PFSK-1 (cell line): ENCODE results near the gene B4GALT6.

Experiments
- FOXP2 ChIP-seq: optimal IDR thresholded peaks from 2 replicates; pipeline ENCODE3; 2011; ENCODE audit warnings: borderline replicate concordance, control low read depth, inconsistent platforms; ENCODE audit not compliant: insufficient read depth; ENCODE audit errors: extremely low read length, extremely low read depth
- POLR2AphosphoS5 ChIP-seq: IDR thresholded peaks from 2 replicates; pipeline ENCODE4 v1.6.1; 2012; ENCODE audit warnings: low read depth, mild to moderate bottlenecking, control low read depth, low read length, moderate library complexity
- REST ChIP-seq, 2 experiments: IDR thresholded peaks; 2 replicates each; pipeline versions ENCODE4 v1.6.1 to v1.8.0; 2011 to 2012; ENCODE audit warnings: low read depth in 2 of 2, low read length in 2 of 2, control low read depth in 1 of 2, inconsistent platforms in 1 of 2, mild to moderate bottlenecking in 1 of 2, moderate library complexity in 1 of 2; ENCODE audit not compliant: insufficient read depth in 1 of 2
- SIN3A ChIP-seq: IDR thresholded peaks from 2 replicates; pipeline ENCODE4 v1.6.1; 2012; ENCODE audit warnings: mild to moderate bottlenecking, low read length, moderate library complexity, borderline replicate concordance; ENCODE audit not compliant: insufficient read depth
- TAF1 ChIP-seq: IDR thresholded peaks from 2 replicates; pipeline ENCODE4 v1.6.1; 2012; ENCODE audit warnings: low read length, control low read depth, borderline replicate concordance; ENCODE audit not compliant: insufficient read depth

Gene B4GALT6

DNA sequence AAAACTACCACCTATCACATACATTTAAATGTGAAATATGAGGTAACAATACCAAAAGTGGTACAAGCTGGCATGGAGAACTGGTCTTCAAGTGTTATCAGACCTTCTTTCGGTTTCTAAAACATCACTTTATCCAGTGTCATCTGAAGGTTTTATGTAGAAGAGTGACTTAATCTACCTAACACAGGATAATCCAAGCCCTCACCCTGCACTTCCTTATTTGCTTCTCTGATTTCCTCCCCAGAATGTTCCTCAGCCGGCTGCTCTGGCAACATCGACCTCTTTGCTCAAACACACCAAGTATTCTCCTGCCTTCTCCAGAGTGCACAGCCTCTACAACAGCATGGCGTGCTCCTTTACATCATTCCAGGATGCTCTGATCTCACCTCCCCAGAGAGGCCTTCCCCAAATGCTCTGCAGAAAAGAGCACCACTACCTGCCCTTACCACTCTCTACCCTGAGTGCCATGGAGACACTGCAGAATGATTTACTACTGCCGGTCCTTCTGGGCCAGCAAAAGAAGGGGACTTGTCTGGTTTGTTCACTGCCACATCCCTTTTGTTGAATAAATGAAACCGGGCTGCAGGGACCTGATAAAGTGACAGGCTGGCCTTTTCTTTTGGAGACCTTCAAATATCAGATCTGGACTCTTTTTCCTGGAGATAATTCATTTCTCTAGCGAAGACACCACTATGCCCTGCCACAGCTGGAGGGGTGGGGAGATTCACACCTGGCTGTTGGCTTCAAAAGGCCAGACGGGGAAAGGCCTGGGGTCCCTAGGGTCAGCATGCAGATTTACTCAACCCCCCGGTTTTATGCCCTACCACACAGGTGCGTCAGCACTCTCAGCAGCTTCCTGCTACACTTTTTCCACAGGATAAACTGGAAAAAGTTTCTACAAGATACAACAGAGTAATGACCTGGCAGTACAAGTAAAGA is 50.7 kb downstream of the B4GALT6 start:
- TF ChIP-seq REST (IDR thresholded peaks at IDR 0.05; ENCODE audit: insufficient read depth in 1 of 2, low read depth in 2 of 2, low read length in 2 of 2) (no peak), TAF1 (no peak)

- TF ChIP-seq FOXP2 (no peak), SIN3A (no peak)
Measured at GRCh38 chr18:31632356-31632755, 52.0 kb downstream of the B4GALT6 start.

- TF ChIP-seq REST (IDR thresholded peaks at IDR 0.05; ENCODE audit: insufficient read depth in 1 of 2, low read depth in 2 of 2, low read length in 2 of 2), result no peak
- TF ChIP-seq FOXP2, result no peak
- no peak for TF ChIP-seq SIN3A
- no peak for TF ChIP-seq TAF1
- TF ChIP-seq POLR2AphosphoS5, result no peak
Measured at GRCh38 chr18:31631526-31631925, 52.9 kb downstream of the B4GALT6 start.

- TF ChIP-seq FOXP2 (no peak), POLR2AphosphoS5 (no peak), SIN3A (no peak), TAF1 (no peak), REST (IDR thresholded peaks at IDR 0.05; ENCODE audit: insufficient read depth in 1 of 2, low read depth in 2 of 2, low read length in 2 of 2) (no peak)
Measured at GRCh38 chr18:31630549-31630948, 53.8 kb downstream of the B4GALT6 start.

GRCh38 chr18:31626409-31626808 is 58.0 kb downstream of the B4GALT6 start:
- TF ChIP-seq TAF1, result no peak
- TF ChIP-seq POLR2AphosphoS5, result no peak
- no peak for TF ChIP-seq SIN3A
- TF ChIP-seq FOXP2, result no peak
- no peak for TF ChIP-seq REST (IDR thresholded peaks at IDR 0.05; ENCODE audit: insufficient read depth in 1 of 2, low read depth in 2 of 2, low read length in 2 of 2)
